Stomach (tissue), 4 donors: ENCODE results near the gene GLT8D2.

Experiments used
- POLR2A ChIP-seq, 4 donors: fragments of 450-650 bp; IDR thresholded peaks; one replicate each; pipeline ENCODE4 v1.6.1; 2016; ENCODE audit warnings: antibody characterized with exemption in 4 of 4, control low read depth in 2 of 4, mild to moderate bottlenecking in 1 of 4, moderate library complexity in 1 of 4
- POLR2AphosphoS5 ChIP-seq, 3 donors: sonication (generic); formaldehyde crosslinking; IDR thresholded peaks; one replicate each; pipeline ENCODE4 v1.6.1; 2016; ENCODE audit warnings: antibody characterized with exemption in 3 of 3
- TF ChIP-seq, protein P1 (sequence below), 7 experiments: fragments of 450-650 bp in 4 of 7; fragments of 200-600 bp in 3 of 7; sonication (generic) in 3 of 7; IDR thresholded peaks; one replicate each; pipeline ENCODE4 v1.5.1; 2016 to 2019; ENCODE audit warnings: antibody characterized with exemption in 7 of 7, control low read depth in 2 of 7, mild to moderate bottlenecking in 1 of 7

GRCh38 chr12:104064842-104065427 is 14.9 kb upstream of the GLT8D2 start:
- TF ChIP-seq, protein P1, sequence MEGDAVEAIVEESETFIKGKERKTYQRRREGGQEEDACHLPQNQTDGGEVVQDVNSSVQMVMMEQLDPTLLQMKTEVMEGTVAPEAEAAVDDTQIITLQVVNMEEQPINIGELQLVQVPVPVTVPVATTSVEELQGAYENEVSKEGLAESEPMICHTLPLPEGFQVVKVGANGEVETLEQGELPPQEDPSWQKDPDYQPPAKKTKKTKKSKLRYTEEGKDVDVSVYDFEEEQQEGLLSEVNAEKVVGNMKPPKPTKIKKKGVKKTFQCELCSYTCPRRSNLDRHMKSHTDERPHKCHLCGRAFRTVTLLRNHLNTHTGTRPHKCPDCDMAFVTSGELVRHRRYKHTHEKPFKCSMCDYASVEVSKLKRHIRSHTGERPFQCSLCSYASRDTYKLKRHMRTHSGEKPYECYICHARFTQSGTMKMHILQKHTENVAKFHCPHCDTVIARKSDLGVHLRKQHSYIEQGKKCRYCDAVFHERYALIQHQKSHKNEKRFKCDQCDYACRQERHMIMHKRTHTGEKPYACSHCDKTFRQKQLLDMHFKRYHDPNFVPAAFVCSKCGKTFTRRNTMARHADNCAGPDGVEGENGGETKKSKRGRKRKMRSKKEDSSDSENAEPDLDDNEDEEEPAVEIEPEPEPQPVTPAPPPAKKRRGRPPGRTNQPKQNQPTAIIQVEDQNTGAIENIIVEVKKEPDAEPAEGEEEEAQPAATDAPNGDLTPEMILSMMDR (IDR thresholded peaks at IDR 0.05), result no peak
- TF ChIP-seq POLR2A (IDR thresholded peaks at IDR 0.05), result no peak
- TF ChIP-seq POLR2AphosphoS5 (IDR thresholded peaks at IDR 0.05), result no peak
